Neutrophil (primary cell): Measurements from ENCODE around the gene MCFD2.

Experiments
- H3K27ac ChIP-seq: fragments of 200-600 bp; sonication (generic); 2 replicates; pipeline ENCODE4 v1.5.1; 2016; ENCODE audit warnings: mild to moderate bottlenecking, moderate library complexity
- H3K27me3 ChIP-seq: fragments of 200-600 bp; sonication (generic); 2 replicates; pipeline ENCODE4 v1.6.0; 2016; ENCODE audit warnings: mild to moderate bottlenecking
- H3K36me3 ChIP-seq: fragments of 200-600 bp; sonication (generic); 2 replicates; pipeline ENCODE4 v1.5.1; 2017
- H3K4me1 ChIP-seq, 2 experiments: fragments of 200-600 bp in 1 of 2; sonication (generic) in 1 of 2; 1 replicate in 1 of 2; 2 replicates in 1 of 2; pipeline versions ENCODE4 v1.5.1 to v1.6.1; 2013 to 2016; ENCODE audit warnings: low read depth in 1 of 2, low read length in 1 of 2, mild to moderate bottlenecking in 1 of 2, moderate library complexity in 1 of 2; ENCODE audit not compliant: control insufficient read depth in 1 of 2, insufficient read depth in 1 of 2
- H3K4me3 ChIP-seq, 2 experiments: fragments of 200-600 bp in 1 of 2; sonication (generic) in 1 of 2; 1 replicate in 1 of 2; 2 replicates in 1 of 2; pipeline ENCODE4 v1.5.1; 2013 to 2016; ENCODE audit warnings: low read depth in 1 of 2, low read length in 1 of 2, mild to moderate bottlenecking in 1 of 2, moderate library complexity in 1 of 2
- H3K9me3 ChIP-seq: fragments of 200-600 bp; sonication (generic); 2 replicates; pipeline ENCODE4 v1.5.1; 2016
- TF ChIP-seq, protein P1 (sequence below): fragments of 200-600 bp; sonication (generic); IDR thresholded peaks from 2 replicates; pipeline ENCODE4 v1.5.1; 2016; ENCODE audit warnings: antibody characterized with exemption

Gene MCFD2

DNA sequence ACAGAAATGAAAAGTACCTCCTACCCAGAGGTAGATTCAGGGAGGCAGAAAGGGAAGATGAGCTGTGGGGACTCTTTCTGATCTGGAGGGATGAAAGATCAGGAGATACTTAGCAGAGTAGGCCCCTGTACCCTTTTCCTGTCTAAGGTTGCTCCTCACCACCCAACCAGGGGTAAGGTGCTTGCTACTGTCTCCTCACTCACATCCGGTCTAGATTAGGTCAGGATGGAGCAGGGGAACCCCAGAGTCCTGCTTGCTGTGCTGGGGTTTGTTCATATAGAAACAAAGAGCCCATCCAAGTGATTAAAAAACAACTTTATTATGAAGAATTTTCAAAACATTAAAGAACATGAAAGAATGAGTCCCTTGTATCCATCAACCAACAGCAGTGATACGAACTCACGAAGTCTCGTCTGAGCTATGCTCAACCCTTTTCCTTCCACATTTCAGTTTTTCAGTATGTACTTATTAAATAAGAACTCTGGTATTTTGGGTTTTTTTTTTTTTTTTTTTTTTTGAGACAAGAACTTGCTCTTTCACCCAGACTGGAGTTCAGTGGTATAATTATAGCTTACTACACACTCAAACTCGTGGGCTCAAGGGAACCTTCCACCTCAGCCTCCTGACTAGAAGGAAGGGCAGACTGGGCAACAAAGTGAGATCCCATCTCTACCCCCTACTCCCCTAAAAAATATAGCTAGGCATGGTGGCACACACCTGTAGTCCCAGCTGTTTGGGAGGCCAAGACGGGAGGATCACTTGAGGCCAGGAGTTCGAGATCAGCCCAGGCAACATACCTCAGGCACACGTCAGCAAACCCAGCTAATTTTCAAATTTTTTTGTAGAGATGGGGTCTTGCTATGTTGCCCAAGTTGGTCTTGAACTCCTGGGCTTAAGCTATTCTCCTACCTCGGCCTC, 28.5 kb upstream of the MCFD2 start:
- Histone ChIP-seq H3K27ac (no peak overlapping the region), H3K4me1 (peaks cover 20 to 31% of the 10 kb centered on the region in 2 experiments), H3K27me3 (no peaks in the 10 kb centered on the region), H3K9me3 (no peaks in the 10 kb centered on the region), H3K4me3 (no peak overlapping the region), H3K36me3 (no peaks in the 10 kb centered on the region)
- TF ChIP-seq, protein P1, sequence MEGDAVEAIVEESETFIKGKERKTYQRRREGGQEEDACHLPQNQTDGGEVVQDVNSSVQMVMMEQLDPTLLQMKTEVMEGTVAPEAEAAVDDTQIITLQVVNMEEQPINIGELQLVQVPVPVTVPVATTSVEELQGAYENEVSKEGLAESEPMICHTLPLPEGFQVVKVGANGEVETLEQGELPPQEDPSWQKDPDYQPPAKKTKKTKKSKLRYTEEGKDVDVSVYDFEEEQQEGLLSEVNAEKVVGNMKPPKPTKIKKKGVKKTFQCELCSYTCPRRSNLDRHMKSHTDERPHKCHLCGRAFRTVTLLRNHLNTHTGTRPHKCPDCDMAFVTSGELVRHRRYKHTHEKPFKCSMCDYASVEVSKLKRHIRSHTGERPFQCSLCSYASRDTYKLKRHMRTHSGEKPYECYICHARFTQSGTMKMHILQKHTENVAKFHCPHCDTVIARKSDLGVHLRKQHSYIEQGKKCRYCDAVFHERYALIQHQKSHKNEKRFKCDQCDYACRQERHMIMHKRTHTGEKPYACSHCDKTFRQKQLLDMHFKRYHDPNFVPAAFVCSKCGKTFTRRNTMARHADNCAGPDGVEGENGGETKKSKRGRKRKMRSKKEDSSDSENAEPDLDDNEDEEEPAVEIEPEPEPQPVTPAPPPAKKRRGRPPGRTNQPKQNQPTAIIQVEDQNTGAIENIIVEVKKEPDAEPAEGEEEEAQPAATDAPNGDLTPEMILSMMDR: no peak

GRCh38 chr2:46942891-46943626, 27.5 kb upstream of the MCFD2 start:
- Histone ChIP-seq H3K27me3 (no peaks in the 10 kb centered on the region), H3K27ac (no peak overlapping the region), H3K9me3 (no peaks in the 10 kb centered on the region), H3K36me3 (no peaks in the 10 kb centered on the region), H3K4me3 (peak overlapping the region in 1 of 2 experiments; percentile 94), H3K4me1 (peaks cover 20 to 31% of the 10 kb centered on the region in 2 experiments)
- TF ChIP-seq, protein P1: no peak

- no peaks in the 10 kb centered on the region for H3K27me3 ChIP-seq
- H3K36me3 ChIP-seq: no peaks in the 10 kb centered on the region
- peaks cover 20 to 31% of the 10 kb centered on the region in 2 experiments for H3K4me1 ChIP-seq
- peak overlapping the region; percentile 90 to 94 for H3K4me3 ChIP-seq
- peak overlapping the region; percentile 87 for H3K27ac ChIP-seq
- TF ChIP-seq, protein P1: no peak
- no peaks in the 10 kb centered on the region for H3K9me3 ChIP-seq
These were observed 26.5 kb upstream of the MCFD2 start for GRCh38 chr2:46942143-46942526.

DNA sequence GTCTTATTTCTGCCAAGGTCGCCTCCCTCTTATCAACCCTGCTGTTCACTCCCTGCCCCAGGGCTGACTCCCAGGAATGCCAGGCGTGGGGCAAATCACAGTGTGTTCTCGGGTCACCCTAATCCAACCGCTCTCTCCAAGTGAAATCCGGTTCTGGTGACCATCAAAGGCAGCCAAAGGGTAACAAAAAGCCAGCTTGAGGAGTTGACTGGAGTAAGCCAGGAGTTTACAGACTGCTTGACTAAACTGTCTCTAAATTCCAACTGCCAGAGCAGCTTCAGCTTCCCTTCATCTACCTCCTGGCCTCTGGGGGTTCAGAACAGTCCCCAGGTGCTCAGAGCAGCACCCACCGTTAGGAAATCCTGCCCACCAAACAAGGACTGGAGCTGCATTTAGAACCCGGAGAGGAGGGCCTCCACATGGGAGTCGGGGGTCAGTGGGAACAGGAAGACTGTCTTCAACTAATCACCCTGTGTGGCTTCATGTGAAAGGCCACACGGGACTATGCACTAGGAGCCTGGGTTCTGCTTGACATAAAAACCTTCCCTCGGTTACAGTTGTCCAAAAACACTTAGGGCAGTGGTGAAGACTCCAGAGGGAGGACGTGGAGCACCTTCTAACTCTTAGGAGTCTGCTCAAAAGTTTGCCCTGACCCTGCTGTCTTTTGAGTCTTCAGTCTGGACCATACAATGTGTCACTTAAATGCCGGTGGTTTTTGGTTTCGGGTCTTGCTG, 24.2 kb upstream of the MCFD2 start:
- peaks cover 20 to 31% of the 10 kb centered on the region in 2 experiments for H3K4me1 ChIP-seq
- peak overlapping the region; percentile 88 to 94 for H3K4me3 ChIP-seq
- TF ChIP-seq, protein P1: no peak
- peak overlapping the region; percentile 87 for H3K27ac ChIP-seq
- H3K27me3 ChIP-seq: no peaks in the 10 kb centered on the region
- H3K9me3 ChIP-seq: no peaks in the 10 kb centered on the region
- no peaks in the 10 kb centered on the region for H3K36me3 ChIP-seq

GRCh38 chr2:46937471-46937901, 21.9 kb upstream of the MCFD2 start:
- H3K9me3 ChIP-seq: no peaks in the 10 kb centered on the region
- TF ChIP-seq, protein P1: no peak
- no peaks in the 10 kb centered on the region for H3K36me3 ChIP-seq
- no peak overlapping the region for H3K27ac ChIP-seq
- H3K4me1 ChIP-seq: peaks cover 15 to 21% of the 10 kb centered on the region in 2 experiments
- no peak overlapping the region for H3K4me3 ChIP-seq
- no peaks in the 10 kb centered on the region for H3K27me3 ChIP-seq
